CD4-positive, alpha-beta T cell treated with Interleukin-12 subunit alpha and Interleukin-12 subunit beta, for 1 hour (primary cell): ENCODE data around the gene PROK1.
"Not testable (repeated sequence)": the region's sequence is repeated elsewhere in the genome, so short reads cannot be mapped to it uniquely, and the experiment has no call there.

Experiments
- DNase-seq: peaks from one replicate; pipeline ENCODE4 v3.0.0-alpha.2; 2020

The PROK1 gene

DNA sequence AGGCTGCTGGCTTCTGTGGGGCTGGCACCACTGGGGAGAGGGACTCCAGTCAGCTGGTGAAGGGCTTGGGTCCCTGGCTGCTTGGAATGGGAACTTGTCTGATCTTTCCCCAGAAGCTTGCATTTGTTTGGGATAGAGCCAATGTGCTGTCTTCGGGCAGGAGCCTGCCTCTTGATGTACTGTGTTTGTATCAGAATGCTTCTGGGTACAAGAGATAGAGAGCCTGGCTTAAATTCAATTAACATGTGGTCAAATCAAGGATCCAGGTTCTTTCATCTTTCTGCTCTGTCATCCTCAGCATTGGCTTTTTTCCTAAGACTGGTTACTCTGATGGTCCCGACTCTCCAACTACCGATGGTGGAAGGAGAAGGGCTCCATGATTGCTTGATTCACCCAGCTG is 16.0 kb upstream of the PROK1 start:
- DNase-seq = no peak

- DNase-seq = no peak
Measured at GRCh38 chr1:110436635-110437034, 14.3 kb upstream of the PROK1 start.

- DNase-seq = not testable (repeated sequence)
Measured at GRCh38 chr1:110437645-110438299, 13.2 kb upstream of the PROK1 start.

DNA sequence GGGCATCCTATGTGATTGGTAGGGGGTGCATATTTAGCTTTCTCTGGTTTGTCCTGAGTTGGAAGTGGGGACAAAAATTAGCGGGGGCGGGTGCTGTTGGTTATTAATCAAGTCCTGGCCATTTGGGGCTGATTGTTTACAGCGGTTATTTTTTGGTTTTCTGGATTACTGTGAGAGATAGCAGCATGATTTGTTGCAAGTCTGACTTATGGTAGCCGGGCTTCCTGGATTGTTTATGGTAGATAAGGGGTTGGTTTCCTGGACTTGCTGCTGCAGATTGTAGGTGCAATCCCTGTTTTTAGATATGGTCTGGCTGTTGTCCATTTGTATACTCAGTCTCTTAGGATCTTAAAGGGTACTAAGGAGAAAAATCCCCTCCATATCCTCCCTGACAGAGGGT is 12.1 kb upstream of the PROK1 start:
- no peak for DNase-seq

- not testable (repeated sequence) for DNase-seq
Measured at GRCh38 chr1:110439873-110440272, 11.1 kb upstream of the PROK1 start.

DNA sequence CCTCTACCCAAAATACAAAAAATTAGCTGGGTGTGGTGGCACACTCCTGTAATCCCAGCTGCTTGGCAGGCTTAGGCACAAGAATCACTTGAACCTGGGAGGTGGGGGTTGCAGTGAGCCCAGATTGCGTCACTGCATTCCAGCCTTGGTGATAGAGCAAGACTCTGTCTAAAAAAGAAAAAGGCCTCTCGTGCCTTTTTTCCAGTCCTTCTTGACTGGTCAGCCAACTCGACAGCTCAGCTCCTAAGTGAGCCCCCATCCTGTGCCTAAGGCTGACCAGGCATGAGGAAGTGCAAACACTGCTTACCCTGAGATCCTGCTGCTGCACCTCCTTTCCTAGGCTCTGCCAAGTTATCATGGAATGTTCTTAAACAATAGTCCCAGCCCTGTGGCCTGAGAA is 10.1 kb upstream of the PROK1 start:
- no peak for DNase-seq

DNA sequence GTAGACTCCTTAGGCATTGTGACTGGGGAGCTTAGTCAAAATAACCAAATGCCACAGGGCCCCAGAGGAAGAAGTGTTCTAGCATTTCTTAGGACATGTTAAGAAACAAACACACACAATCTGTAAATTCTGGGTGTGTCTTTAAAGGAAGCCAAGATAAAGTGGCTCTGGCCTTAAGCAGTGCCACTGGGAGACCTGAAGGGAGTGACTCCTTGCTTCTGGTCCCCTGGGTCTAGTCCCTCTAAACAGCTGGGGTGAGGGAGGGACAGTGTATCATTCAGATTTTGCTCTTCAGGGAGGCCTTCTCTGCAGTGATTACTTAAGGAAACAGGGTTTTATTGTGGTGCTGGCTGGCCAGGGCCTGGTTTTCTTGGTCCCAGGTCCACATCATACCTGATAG is 9.1 kb upstream of the PROK1 start:
- no peak for DNase-seq

DNA sequence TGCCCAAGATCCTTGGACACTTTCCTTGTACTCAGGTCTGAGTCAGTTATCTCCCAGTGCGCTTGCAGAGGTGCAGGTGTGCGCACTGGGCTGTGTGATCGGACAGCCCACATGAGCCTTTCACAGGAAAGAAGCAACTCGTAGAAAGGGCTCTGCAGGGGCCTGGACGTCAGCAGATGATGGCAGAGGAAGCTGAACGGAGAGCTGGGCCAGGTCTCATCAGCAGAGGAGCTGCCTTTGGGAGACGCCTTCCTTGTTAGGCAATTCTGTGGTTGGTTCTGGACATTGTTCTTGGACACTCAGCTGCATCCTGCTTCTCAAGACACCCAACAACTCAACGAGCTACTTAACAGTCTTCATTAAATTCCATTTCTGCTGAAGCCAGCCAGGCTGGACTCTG is 7.5 kb upstream of the PROK1 start:
- DNase-seq = no peak

- no peak for DNase-seq
Measured at GRCh38 chr1:110444561-110444960, 6.4 kb upstream of the PROK1 start.

GRCh38 chr1:110449661-110450651 is 993 bp upstream of the PROK1 start:
- DNase-seq = no peak

- no peak for DNase-seq
Measured at GRCh38 chr1:110452330-110452729, 1.4 kb downstream of the PROK1 start.

GRCh38 chr1:110453829-110454228 is 2.9 kb downstream of the PROK1 start:
- no peak for DNase-seq

DNA sequence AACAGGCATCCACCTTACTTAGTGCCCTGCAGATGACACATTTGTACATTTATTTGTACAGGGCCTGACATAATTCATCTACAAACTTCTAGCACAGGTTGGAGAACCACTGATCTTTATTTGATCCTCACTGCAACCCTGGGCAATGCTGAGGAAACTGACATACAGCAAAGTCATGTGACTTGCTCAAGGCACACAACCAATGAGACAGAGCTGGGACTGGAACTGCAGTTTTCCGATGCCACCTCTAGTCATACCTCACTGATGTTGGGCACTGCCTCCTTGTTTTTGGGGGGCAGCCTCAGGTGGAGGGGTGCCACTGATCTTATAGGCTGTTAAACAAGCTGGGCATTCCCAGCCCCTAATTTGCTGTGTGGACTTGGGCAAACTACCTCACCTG is 3.4 kb downstream of the PROK1 start:
- DNase-seq = no peak

- no peak for DNase-seq
Measured at GRCh38 chr1:110455151-110455550, 4.2 kb downstream of the PROK1 start.

DNA sequence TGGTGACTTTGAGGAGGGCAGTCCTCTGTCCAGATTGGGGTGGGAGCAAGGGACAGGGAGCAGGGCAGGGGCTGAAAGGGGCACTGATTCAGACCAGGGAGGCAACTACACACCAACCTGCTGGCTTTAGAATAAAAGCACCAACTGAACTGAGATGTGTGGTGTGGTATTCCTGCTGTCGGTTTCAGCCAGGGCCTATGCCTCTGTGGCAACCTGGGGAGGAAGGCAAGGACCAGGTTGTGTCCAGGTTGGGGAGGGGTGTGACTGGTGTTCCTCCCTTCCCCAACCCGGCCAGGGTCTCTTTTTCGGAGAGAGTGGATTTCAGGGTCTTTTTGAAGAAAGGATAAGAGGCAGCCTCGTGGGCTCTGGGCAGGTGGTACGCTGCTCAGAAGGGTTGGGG is 6.3 kb downstream of the PROK1 start:
- no peak for DNase-seq

- DNase-seq = peak; percentile 85
Measured at GRCh38 chr1:110460253-110461220, 9.6 kb downstream of the PROK1 start.

DNA sequence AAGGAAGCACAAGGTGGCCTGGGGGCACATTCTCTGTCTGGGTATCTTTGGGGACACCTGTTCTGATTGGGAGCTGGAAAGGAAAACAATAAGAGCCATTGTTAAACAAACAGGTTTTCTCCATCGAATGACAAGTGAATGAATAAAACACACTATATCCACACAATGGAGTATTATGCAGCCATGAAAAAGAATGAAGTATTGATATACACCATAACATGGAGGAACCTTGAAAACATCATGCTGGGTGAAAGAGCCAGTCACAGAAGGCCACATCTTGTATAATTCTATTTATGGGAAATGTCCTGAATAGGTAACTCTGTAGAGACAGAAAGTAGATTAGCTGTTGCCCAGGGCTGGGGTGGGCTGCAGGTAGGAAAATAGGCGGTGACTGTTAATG is 11.1 kb downstream of the PROK1 start:
- DNase-seq = no peak

GRCh38 chr1:110462964-110463363 is 12.0 kb downstream of the PROK1 start:
- no peak for DNase-seq

DNA sequence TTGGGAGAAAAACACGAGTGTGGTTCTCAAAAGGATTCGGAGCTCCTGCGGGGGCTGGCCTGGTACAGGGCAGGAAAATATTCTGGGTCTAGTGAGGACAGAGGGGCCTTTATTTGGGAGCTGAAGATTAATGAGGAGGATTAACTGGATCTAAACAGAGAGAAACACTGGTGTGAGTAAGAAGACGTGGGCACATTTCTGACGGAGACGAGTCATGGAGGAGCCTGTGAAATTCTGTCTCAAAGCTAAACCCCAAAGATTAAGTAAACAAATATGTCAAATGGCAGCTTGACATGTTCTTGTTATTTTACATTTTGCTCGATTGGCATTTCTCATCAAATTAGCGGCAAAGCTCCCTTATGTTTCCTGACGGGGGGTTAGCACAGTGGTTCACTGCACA is 12.8 kb downstream of the PROK1 start:
- no peak for DNase-seq

- DNase-seq = no peak
Measured at GRCh38 chr1:110464340-110464739, 13.4 kb downstream of the PROK1 start.

- DNase-seq = no peak
Measured at GRCh38 chr1:110465038-110465813, 14.3 kb downstream of the PROK1 start.

- DNase-seq = no peak
Measured at GRCh38 chr1:110465814-110466380, 14.9 kb downstream of the PROK1 start.
